SKM-1 treated with dmso at 0.1 percent for 144 hours (cell line): Measurements from ENCODE around the gene NUDT14.

Experiments used
- DNase-seq: peaks from one replicate; lab custom pipeline; 2025; ENCODE audit not compliant: unreplicated experiment; lab: John Stamatoyannopoulos, UW

The NUDT14 gene

GRCh38 chr14:105212541-105213300, 31.6 kb upstream of the NUDT14 start:
- DNase-seq: no peak

- no peak for DNase-seq
Observed at GRCh38 chr14:105211758-105212089, 30.6 kb upstream of the NUDT14 start.

GRCh38 chr14:105211086-105211757, 30.1 kb upstream of the NUDT14 start:
- no peak for DNase-seq

GRCh38 chr14:105210266-105211025, 29.3 kb upstream of the NUDT14 start:
- no peak for DNase-seq

DNA sequence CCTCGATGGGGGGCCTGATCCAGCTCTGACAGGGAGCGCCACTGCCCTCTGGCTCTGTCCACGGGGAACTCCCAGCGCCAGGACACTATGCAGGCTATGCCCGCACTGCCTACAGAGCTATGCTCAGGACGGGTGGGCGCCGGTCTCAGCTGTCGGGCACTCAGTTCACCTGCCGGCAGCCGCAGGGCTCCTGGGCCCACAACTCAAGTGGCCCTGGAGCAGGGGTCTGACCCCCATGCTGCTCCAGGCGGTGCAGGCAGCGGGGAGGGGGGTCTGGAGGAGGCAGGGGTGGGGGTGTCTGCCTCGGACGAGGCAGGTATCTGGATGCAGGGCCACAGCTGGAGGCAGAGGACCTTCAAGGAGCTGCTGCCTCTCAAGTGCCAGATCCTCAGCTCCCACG, 28.5 kb upstream of the NUDT14 start:
- DNase-seq: no peak

GRCh38 chr14:105209091-105209490, 28.0 kb upstream of the NUDT14 start:
- DNase-seq: no peak

DNA sequence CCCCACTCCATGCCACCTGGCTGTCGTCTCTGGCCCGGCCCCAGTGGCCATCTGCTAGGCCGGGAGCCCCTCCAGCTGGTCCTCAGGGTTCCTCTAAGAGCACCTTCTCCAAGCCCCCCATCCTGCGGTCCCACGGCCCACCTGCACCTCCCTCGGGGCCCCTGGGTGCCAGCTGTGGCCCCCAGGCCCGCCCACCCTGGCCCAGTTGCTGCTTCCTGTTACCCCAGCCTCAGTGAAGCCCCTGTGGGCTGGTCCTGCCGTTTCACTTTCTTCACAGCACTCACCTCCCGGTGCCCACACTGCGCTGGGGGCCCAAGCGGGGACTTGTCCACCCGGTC, 27.6 kb upstream of the NUDT14 start:
- no peak for DNase-seq

- DNase-seq: no peak
Observed at GRCh38 chr14:105207996-105208737, 27.1 kb upstream of the NUDT14 start.

DNA sequence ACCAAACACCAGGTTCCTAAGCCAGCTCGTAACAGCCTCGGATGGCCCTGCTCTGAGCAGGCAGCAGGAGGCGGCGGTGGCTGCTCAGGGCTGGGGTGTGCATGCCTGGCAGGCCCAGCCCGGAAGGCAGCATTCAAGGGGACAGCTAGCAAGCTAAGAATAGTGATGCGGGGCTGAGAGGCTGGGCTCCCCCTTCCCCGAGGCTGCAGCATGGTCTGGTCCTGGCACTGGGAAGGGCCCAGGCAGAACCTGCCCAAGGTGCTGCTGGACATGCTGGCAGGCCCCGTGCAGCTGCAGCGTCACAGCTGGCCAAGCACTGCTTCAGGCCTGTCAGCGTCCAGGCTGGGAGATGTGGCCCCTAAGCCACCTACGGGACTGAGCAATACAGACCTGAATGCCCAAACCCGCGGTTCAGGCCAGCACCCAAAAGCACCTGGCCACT, 26.4 kb upstream of the NUDT14 start:
- DNase-seq: no peak

GRCh38 chr14:105206873-105207272, 25.8 kb upstream of the NUDT14 start:
- DNase-seq: no peak

GRCh38 chr14:105205673-105206208, 24.6 kb upstream of the NUDT14 start:
- no peak for DNase-seq

DNA sequence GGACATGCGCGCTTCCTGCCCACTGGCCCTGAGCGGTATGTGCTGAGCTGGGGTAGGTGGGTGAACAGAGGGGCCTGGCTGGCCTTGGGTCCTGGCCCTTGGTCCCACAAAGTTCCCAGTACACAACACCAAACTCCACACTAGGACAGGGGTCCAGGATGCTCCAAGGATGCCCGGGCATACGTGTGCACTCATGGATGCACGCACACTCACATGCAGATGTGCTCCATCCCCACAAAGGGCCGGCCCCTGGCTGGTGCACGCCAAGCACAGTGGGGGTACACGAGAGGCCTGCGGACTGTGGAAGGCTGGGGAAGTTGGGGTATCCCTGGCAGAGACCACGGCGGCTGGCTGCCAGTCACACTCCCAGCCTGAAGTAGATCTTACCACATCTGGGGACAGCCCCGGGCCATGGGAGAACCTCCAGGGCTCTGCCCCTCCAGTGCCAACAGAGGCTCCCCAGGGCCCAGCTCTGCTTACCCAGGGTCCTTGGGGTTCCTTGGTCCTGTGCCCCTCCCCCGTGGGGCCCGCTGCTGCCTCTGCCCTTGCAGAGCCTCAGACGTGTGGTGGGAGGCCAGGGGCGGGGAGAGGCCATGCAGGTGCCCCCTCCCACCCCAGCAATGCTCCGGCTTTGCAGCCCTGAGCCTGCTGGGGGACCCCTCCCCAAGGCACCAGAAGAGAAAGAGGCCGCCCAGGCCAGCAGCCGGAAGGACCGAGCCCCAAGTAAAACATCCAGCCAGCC, 24.0 kb upstream of the NUDT14 start:
- no peak for DNase-seq

DNA sequence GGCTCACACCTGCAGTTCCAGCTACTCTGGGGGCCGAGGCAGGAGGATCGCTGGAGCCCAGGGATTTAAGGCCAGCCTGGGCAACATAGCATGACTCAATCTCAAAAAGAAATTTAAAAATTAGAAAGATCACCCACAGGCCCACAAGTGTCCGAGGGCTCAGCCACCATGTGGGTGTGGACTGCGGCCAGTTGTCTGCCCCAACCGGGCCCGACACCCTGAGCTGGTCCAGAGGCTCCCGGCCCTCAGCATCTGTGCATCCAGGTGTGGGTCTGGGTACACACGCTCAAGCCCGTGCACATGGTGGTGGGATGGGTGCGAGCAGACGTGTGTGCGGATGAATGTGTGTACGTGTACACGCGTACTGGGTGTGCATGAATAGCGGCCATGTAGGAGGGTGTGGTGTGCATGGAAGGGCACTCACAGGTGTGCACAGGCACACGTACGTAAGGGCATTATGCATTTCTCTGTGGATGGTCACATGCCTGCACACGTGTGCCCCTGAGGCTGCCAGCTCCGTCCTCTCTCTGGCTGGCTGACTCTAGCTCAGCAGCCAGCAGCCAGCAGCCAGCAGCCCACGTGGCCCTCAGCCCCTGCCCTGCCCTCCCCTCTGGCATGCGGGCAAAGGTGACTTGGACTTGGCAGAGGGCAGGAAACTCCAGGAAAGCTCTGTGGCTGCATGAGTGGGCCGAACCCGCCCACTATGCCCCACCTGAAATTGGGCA, 23.3 kb upstream of the NUDT14 start:
- no peak for DNase-seq

- no peak for DNase-seq
Observed at GRCh38 chr14:105203701-105204100, 22.6 kb upstream of the NUDT14 start.

GRCh38 chr14:105203057-105203531, 22.0 kb upstream of the NUDT14 start:
- DNase-seq: no peak

GRCh38 chr14:105201925-105202513, 20.9 kb upstream of the NUDT14 start:
- DNase-seq: peak; percentile 58

GRCh38 chr14:105201156-105201924, 20.2 kb upstream of the NUDT14 start:
- no peak for DNase-seq

DNA sequence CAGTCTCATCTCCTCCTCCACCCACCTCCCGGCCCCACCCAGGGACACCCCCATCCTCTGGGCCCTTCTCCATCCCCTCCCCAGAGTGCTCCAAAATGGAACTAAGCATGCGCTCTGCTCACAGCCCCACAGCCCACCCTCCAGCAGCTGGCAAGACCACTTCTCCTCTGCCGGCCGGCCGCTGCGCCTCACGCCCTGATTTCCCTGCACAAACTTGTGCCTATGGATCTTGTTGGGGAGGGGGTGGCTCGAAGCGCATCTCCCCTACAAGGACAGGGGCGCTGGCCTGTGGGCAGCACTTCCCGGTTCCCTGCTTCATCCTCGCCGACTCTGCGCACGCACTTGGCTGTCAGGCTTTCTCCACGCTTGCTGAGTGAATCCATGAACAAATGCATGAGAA, 19.5 kb upstream of the NUDT14 start:
- no peak for DNase-seq

GRCh38 chr14:105200074-105200473, 19.0 kb upstream of the NUDT14 start:
- no peak for DNase-seq
